HG02623 (cell line): Measurements from ENCODE around the gene PTPN13.
"Not testable (repeated sequence)": the region's sequence is repeated elsewhere in the genome, so short reads cannot be mapped to it uniquely, and the experiment has no call there.

ENCODE experiments used
- ATAC-seq: cut with Tn5 transposase; IDR thresholded peaks from one replicate; pipeline ENCODE4 v1.9.1; 2021; ENCODE audit warnings: moderate library complexity; ENCODE audit not compliant: unreplicated experiment

The PTPN13 gene

DNA sequence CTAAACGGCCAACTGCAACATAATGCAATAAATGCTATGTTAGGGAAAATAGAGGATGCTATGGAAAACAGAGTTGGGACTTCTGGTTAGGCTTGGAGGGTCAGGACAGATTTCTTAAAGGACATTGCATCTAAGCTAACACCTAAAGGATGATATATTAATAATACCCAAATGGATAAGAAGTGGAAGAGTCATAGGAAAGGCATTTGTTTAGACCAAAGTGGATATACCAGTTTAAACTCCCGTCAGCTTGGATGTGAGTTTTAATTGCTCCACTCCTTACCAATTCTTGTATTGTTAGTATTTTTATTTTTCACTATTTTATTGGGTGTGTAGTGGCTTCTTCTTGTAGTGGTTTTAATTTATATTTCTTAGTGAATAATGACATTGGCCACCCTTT, 93.9 kb downstream of the PTPN13 start:
- ATAC-seq, result no peak

DNA sequence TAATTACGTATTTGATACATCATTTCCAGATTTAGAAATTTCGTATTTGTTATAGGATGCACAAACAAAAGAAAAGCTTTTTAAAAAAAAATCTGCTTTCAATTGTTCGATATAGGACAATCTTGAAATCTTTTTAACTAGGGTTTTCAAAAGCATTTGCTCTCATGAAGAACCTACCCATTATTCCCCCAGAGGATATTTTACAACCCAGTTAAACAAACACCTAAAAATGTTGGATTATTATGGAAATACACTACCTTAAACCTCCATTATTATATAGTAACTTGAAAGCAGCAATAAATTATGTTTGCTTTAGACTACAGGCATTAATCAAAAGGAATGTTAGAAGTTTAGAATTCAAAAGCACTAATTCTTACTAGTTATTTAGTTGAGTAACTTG, 110.5 kb downstream of the PTPN13 start:
- no peak for ATAC-seq

DNA sequence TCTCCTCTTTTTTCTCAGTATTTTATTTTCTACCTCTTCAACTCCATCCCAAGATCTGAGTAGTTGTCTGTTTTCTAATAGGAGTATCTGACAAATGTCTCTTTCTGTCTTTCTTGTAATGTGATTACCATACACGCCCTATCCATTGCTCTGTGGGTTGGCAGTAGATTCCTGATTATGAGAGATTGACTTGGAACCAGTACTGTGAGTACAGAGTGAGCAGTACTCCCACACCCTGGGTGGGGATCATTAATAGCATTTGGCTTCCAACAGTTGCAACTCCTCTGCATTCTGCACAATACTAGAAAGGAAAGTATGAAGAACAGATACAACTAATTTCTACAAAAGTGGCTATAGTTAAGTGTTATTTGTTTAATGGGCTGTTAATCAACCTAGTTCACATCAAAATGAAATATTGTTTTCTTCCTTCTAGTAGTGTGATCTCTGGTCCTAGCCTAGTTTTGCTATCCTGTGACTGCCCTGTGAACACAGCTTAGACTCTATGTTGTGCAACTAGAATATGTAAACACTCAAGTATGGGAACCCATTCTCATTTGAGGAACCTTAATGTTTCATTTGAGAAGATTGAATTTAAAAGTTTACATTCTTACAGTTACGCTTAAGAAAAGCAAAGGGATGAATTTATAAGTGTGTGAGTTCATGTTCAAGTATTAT, 112.9 kb downstream of the PTPN13 start:
- ATAC-seq, result no peak

DNA sequence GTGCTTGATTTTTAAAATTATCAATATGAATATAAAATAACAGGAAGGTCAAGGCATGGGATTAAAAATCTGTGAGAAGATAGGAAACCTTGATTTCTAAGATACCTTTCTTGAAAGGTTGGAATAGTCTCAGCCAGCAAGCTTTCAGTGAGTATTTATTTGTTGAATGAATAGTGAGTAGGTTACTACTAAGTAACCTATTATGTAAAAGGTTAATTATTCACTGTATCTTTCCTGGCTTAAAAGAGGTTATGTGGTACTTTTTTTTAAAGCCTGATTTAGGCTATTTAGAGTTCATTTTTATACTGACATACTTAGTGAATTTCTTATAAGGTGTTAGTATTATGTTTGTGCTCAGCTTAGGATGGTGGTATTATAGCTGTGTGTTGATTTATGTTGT, 123.5 kb downstream of the PTPN13 start:
- ATAC-seq, result no peak

DNA sequence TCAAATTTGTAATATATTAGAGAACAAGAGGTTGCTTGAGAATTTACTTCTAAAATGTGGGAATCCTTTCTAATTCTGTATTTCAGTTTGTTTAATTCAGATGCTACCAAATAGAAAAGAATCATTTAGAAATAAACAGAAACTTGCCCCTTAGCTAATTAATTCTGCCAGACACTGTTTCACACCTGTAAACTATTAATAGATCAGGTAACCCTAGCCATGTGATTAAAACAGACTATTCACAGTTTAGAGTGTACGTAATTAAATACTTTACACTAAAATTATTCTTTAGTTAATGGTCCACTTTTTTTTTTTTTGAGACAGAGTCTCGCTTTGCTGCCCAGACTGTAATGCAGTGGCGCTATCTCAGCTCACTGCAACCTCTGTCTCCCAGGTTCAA, 124.0 kb downstream of the PTPN13 start:
- ATAC-seq, result no peak

DNA sequence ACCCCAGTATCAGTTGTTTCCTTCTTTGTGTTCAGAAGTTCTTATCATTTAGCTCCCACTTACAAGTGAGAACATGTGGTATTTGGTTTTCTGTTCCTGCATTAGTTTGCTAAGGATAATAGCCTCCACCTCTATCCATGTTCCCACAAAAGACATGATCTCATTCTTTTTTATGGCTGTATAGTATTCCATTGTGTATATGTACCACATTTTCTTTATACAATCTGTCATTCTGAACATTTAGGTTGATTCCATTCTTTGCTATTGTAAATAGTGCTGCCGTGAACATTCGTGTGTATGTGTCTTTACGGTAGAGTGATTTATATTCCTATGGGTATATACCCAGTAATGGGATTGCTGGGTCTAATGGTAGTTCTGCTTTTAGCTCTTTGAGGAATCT, 125.0 kb downstream of the PTPN13 start:
- ATAC-seq, result not testable (repeated sequence)

DNA sequence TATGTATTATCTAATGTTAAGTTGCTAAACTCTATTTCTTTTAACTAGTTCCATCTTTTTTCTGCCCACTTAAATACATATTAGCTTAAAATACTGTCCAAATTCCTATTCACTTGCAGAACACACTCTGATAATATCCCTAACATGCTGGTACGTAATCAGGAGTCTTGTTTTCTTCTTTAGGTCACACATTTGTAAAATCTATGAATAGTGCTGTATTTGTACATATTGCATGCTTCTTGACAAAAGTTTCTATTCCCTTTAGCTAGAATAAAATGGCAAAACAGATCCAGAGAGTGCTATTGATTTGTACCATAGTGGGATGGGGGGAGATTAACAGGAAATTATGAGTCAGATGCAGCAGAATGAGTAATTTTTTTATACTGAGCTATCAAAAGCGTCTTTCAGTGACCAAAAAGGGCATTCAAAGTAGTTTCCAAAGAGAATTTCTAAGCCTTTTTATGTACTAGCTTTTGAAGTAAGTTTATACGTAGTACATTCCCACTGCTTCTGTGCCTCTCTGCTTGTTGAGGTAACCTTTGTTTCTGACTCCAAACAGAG, 126.5 kb downstream of the PTPN13 start:
- no peak for ATAC-seq

DNA sequence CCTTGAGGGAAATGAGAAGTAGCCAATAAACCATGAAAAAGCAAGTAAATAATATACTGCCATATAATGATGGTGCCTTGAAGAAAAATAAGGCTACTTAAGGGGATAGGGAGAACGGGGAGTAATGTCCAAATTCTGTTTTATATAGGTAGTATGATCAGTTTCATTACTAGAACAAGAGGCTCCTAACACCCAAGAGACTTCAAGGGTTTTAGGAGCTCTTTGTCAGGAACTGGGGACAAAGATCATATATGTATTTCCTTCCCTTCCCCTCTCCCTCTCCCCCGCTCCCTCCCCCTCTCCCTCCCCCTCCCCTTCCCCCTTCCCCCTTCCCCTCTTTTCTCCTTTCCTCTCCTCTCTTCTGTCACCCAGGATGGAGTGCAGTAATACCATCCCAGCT, 127.3 kb downstream of the PTPN13 start:
- no peak for ATAC-seq

DNA sequence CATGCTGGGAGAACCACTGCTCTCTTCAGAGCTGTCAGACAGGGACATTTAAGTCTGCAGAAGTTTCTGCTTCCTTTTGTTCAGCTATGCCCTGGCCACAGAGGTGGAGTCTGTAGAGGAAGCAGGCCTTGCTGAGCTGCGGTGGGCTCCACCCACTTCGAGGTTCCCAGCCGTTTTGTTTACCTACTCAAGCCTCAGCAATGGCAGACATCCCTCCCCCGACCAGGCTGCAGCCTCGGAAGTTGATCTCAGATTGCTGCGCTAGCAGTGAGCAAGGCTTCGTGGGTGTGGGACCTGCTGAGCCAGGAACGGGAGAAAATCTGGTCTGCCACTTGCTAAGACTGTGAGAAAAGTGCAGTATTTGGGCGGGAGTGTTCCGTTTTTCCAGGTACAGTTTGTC, 136.2 kb downstream of the PTPN13 start:
- ATAC-seq, result no peak

DNA sequence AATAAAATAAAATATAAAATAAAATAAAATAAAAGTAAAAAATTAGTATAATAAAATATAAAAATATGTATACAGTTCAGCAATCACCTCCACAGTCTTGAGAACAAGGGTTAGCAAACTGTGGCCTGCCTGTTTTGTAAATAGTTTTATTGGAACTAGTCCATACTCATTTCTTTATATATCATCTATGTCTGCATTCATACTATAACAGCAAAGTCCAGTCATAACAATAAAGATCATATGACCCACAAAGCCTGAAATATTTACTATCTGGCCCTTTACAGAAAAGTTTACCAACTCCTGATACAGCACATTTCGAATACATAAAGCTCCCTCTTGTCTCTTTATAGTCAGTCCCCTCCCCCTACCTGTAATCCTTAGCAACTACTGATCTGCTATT, 143.1 kb downstream of the PTPN13 start:
- ATAC-seq, result no peak

DNA sequence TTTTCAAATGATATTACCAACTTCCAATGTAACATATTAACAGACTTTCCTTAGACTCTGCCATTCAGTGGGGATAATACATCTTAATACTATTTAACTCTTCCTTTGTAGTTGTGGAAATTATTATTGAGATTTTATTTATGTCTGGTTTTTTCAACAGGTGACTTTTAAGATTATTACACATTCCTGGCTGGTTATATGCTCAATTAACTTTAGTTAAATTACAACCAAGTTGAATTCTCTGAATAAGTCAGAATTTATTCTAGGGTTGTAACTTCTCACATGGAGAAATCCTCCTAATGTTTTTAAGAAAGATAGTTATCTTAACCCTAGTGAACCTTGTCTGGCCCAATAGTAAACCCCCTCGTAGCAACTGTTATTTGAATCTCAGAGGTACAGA, 147.7 kb downstream of the PTPN13 start:
- ATAC-seq, result no peak

DNA sequence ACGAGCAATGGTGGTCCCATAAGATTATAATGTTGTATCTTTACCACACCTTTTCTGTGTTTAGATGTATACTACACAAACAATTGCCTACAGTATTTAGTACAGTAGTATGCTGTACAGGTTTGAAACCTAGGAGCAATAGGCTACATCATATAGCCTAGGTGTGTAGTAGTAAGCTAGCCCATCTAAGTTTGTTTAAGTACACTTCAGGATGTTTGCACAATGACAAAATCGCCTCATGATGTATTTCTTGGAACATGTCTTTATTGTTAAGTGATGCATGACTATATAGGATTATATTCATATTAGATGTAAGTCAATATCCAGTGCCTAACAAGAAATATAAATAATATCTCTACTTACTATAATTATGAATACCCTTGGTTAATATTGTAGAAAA, 150.5 kb downstream of the PTPN13 start:
- ATAC-seq, result no peak

DNA sequence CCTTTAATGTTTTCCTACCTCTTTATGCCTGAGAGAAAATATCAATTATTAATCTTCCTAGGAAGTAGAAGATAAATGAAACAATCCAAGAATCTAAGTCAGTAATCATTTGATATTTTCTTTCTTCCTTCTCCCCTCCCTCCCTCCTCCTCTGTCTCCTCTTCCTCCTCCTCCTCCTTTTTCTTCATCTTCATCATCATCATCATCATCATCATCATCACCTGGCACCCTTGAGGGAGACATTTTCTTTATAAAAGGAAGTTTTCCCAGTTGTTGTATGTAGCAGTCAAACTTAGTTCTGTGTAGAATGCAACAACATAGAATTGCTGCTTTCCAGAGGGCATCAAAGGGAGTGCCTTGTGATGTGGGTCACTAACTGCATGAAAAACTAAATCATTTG, 155.0 kb downstream of the PTPN13 start:
- no peak for ATAC-seq

DNA sequence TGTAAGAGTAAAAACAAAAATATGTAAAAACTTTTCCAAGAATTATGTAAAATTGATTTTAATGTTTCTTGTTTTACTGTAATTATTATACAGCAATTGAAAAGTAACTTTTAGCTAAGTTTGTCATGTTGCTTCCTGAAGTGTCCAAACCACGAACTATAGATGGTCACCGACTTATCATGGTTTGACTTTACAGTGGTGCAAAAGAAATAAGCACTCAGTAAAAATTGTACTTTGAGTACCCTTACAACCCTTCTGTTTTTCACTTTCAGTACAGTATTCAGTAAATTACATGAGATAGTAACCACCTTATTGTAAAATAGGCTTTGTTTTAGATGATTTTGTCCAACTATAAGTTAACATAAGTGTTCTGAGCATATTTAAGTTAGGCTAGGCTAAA, 161.3 kb downstream of the PTPN13 start:
- no peak for ATAC-seq

DNA sequence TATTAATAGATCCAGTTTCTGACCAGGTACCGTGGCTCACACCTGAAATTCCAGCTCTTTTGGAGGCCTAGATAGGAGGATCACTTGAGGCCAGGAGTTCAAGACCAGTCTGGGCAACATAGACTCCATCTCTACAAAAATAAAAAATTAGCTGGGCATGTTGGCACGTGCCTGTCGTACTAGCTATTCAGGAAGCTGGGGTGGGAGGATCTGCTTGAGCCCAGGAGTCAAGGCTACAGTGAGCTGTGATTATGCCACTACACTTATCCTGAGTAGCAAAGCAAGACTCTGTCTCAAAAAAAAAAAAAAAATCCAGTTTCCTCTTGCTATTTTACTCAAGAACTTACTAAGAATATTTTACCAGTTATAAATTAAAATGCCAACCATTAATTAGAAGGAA, 163.4 kb downstream of the PTPN13 start:
- no peak for ATAC-seq

DNA sequence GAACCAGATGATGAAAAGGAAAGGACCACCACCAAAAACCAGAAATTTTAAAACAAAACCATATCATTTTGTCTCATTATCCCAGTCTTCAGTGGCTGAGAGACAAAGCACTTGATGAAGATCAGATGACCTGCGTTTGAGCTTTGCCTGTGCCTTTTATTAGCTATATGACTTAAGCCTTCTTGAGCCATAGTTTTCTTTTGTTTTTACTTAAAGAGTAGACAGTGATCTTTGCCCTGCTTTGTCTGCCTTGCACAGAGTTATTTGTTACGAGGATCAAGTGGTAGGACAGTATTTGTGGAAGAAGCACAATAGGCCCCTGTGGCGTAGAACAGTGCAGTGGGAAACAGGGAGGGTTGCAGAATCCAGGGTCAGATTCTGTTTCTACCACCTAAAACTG, 165.2 kb downstream of the PTPN13 start:
- no peak for ATAC-seq

DNA sequence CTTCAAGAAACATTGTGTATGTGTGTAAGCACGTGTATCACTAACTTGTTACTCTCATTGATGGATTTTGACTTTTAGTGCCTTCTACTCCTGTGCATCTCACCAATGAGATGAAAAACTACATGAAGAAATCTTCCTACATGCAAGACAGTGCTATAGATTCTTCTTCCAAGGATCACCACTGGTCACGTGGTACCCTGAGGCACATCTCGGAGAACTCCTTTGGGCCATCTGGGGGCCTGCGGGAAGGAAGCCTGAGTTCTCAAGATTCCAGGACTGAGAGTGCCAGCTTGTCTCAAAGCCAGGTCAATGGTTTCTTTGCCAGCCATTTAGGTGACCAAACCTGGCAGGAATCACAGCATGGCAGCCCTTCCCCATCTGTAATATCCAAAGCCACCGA, 168.5 kb downstream of the PTPN13 start:
- no peak for ATAC-seq

DNA sequence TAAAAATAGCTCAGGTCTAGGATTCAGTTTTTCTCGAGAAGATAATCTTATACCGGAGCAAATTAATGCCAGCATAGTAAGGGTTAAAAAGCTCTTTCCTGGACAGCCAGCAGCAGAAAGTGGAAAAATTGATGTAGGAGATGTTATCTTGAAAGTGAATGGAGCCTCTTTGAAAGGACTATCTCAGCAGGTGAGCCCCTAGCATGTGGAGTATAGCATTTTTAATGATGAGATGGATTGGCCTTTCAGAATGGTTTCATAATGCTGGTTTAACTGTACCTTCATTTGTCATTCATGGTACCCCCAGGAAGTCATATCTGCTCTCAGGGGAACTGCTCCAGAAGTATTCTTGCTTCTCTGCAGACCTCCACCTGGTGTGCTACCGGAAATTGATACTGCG, 175.7 kb downstream of the PTPN13 start:
- no peak for ATAC-seq

DNA sequence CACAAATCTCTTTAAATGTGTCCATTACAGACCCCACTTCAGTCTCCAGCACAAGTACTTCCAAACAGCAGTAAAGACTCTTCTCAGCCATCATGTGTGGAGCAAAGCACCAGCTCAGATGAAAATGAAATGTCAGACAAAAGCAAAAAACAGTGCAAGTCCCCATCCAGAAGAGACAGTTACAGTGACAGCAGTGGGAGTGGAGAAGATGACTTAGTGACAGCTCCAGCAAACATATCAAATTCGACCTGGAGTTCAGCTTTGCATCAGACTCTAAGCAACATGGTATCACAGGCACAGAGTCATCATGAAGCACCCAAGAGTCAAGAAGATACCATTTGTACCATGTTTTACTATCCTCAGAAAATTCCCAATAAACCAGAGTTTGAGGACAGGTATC, 177.0 kb downstream of the PTPN13 start:
- ATAC-seq, result no peak

DNA sequence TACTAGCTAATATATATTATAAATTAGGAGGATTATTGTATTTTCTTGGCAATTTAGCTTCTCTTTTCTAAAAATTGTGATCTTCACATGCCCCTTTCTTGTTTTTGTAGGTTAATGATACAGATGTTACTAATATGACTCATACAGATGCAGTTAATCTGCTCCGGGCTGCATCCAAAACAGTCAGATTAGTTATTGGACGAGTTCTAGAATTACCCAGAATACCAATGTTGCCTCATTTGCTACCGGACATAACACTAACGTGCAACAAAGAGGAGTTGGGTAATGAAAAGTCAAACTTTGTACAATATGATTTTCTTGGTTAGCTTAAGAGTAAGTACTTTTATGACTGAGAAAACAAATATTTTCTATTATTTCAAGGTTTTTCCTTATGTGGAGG, 180.9 kb downstream of the PTPN13 start:
- no peak for ATAC-seq

DNA sequence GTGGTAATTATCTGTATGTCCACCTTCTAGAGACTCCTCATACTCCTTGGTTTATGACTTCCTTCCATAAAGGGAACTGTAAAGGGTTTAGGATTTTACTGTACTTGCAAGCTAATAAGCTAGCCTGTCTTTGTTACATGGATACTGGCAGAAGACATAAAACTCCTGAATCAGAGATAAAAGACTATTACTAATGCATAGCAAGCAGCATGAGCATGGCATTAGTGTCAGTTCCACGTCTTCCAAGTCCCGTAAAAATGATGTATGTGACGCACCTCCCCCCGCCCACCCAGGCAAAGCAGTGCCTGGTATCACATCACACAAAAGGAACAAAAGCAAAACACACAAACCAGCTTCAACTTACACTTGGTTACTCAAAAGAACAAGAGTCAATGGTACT, 184.1 kb downstream of the PTPN13 start:
- ATAC-seq, result no peak

DNA sequence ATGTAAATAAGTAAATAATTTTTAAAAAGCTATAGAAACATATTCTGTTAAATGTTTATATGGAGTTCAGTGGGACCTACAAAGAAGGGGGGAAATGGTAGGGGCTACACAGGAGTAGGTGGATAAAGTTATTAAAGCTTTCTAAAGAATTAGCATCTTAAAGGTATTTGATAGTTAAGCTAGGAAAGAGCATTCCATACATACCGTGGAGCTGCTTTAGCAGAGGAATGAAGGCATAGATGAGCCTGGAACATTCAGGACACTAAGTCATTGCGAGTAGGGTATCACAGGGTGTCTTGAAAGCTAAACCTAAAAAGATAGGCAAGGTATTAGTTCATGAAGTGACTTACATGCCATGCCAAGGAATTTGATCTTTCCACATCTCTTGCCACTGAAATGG, 194.7 kb downstream of the PTPN13 start:
- no peak for ATAC-seq

DNA sequence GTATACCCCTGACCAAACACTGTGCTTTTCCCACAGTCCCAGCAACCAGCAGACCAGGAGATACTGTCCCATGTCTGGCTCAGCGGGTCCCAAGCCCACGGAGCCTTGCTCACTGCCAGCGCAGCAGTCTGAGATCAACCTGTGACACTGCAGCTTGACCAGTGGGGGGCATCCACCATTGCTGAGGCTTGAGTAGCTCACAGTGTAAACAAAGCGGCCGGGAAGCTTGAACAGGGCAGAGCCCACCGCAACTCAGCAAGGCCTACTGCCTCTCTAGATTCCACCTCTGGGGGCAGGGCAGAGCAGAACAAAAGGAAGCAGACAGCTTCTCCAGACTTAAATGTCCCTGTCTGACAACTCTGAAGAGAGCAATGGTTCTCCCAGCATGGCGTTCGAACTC, 197.0 kb downstream of the PTPN13 start:
- ATAC-seq, result no peak
